GM18951 (cell line): Measurements from ENCODE around the gene HDLBP.

Experiments used
- POLR2A ChIP-seq: IDR thresholded peaks from 4 replicates; pipeline ENCODE4 v1.6.1; 2011; ENCODE audit warnings: mild to moderate bottlenecking; ENCODE audit not compliant: insufficient read length, insufficient read depth; ENCODE audit errors: extremely low read depth
- in situ Hi-C: fragments of 300-500 bp; cut with MboI; formaldehyde crosslinking; loops from one replicate; pipeline ENCODE4 v1.12.0; 2022; ENCODE audit warnings: low sequenced_read_pairs, mixed read lengths, inconsistent platforms; ENCODE audit not compliant: unreplicated experiment

Gene HDLBP, protein sequence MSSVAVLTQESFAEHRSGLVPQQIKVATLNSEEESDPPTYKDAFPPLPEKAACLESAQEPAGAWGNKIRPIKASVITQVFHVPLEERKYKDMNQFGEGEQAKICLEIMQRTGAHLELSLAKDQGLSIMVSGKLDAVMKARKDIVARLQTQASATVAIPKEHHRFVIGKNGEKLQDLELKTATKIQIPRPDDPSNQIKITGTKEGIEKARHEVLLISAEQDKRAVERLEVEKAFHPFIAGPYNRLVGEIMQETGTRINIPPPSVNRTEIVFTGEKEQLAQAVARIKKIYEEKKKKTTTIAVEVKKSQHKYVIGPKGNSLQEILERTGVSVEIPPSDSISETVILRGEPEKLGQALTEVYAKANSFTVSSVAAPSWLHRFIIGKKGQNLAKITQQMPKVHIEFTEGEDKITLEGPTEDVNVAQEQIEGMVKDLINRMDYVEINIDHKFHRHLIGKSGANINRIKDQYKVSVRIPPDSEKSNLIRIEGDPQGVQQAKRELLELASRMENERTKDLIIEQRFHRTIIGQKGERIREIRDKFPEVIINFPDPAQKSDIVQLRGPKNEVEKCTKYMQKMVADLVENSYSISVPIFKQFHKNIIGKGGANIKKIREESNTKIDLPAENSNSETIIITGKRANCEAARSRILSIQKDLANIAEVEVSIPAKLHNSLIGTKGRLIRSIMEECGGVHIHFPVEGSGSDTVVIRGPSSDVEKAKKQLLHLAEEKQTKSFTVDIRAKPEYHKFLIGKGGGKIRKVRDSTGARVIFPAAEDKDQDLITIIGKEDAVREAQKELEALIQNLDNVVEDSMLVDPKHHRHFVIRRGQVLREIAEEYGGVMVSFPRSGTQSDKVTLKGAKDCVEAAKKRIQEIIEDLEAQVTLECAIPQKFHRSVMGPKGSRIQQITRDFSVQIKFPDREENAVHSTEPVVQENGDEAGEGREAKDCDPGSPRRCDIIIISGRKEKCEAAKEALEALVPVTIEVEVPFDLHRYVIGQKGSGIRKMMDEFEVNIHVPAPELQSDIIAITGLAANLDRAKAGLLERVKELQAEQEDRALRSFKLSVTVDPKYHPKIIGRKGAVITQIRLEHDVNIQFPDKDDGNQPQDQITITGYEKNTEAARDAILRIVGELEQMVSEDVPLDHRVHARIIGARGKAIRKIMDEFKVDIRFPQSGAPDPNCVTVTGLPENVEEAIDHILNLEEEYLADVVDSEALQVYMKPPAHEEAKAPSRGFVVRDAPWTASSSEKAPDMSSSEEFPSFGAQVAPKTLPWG (N-terminal part only)

DNA sequence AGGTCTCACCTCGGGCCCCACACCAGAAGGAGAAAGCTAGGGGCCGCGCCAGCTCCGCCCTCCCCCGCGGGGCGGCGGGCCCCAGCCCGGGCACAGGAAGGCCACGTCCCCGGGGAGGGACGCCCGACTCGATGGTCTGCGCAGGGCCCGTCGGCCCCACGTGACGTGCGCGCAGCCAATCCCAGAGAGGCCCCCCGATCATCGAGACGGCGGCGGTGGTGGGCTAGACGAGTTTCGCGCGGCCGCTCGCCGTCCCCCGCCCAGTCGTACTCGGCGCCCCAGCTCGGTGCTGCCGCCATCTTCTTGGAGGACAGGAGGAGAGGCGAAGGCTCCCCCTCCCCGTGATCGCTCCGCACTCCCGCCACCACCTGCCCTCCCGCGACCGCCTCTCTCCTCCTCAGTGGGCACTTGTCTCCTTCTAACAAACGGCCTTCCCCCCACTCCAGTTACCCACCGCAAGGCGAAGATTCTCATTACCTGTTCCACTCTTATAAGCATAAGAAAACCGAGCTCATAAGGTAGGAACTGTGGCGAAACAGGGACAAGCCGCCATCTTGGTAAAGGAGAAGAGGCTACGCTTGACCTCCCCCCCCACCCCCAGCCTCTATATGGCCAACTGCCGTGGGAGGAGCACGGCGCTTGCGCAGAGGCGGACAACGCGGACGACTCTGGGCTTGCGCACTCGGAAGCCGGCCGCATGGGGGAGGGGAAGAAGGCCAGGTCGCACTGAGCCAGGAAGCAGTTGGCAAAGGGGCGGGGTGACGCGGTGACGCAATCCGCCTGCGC is at the start of gene HDLBP:
TSS of gene HDLBP (minus strand) at position 580 of the 786 bp plus-strand sequence. CDS start 48,803 bp downstream, outside the sequence.
- in situ Hi-C loops, result no loop called here
- peak; percentile 31 for TF ChIP-seq POLR2A

DNA sequence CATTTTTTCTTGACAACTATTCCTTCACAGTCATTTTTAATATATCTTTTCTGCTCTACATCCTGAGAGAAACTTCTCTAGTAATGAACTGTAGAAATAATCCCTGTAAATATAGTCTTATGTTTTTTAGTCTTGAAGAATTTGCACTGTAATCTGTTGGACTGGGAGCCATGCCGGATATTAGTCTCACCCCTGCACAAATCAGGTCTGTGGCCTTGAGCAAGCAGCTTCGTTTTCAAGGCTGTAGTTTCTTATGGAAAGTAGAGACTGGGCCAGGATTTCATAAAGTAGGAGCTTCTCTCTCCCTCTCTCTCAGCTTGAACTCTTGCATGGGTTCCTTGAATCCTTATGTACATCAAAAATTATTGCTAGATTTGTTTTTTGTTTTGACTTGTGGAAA is 49.3 kb upstream of the HDLBP start:
- in situ Hi-C loops, result no loop called here

DNA sequence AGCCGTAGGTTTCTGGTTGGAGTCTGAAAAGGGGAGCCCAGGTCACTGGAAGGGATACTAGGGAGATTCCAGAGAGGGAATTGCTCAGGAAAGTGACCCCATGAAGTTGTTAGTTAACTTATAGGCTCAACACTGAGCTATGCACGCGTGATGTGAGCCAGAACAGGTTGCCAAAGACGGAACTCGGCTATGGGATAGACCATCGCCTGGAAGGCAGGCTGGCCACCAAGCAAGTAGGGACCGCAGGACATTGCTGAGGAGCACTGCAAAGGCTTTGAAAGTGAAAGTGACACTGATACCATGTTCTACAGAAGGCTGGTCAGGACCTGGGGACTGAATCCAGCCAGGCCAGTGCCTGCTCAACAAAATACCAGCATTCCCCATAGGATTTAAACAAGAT is 48.0 kb upstream of the HDLBP start:
- TF ChIP-seq POLR2A, result no peak

More for the DNA sequence above, 49.3 kb upstream of the HDLBP start:
- TF ChIP-seq POLR2A, result no peak

DNA sequence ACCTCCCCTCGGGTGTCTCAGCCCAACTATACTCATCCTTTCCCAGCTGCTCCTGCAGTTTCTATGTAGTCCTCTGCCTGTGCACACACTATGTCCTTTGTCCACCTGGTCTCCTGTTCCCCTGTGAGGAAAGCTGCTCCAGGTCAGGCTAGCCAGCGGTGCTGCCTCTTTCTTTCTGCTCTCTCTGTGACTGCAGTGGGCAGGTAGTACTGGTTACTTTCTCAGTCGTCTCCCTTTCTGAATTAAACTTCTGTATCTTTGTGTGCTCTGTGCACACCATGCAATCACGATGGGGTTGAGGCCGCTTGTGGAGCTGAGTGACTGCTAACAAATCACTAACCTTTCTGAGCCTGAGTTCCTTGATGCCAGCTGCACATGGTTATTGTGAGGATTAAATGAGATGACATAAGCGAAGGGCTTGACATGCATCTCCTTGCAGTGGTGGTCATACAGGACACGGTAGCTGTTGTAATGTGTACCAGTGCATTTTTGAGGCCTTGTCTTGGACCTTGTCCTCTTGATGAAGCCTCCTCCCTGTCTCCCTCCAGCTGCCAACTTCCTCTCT is 44.1 kb upstream of the HDLBP start:
- no peak for TF ChIP-seq POLR2A
- in situ Hi-C loops, result no loop called here

More for the DNA sequence above, 48.0 kb upstream of the HDLBP start:
- in situ Hi-C loops, result no loop called here

DNA sequence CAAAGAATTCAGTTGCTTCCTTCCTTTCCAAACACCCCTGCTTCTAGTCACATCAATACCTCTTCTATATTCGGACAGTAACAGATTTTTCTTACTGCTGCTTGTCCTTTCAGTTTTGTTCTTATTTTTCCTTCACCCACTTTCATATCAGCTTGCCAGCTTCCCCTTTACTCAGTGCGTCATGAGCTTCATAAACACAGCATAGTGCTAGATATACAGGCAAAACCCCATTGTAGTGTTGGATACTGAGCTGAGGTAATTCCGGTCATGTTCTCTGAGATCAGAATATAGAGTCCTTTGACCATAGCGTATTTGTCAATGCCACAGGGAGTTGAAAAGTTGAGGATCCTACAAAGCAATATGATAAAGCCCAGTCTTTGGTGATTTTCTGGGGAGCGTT is 43.0 kb upstream of the HDLBP start:
- in situ Hi-C loops, result no loop called here
- no peak for TF ChIP-seq POLR2A

DNA sequence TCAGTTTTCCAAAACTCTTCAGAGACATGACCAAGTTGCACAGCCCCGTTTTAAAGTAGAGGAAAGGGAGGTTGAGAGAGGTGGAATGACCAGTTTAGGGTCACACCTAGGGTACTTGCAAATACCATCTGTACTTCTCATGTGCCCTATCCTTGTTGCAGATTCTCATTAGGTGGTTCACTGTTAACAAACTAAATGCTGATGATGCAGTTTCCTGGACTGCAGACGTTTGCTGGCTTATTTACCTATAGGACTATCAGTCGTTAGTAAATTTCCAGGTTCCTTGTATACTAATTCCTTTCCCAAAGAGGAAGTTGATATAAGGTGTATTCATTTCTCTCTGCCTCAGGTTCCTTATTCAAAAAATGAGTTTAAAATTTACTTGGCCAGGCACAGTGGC is 42.1 kb upstream of the HDLBP start:
- TF ChIP-seq POLR2A, result no peak
- in situ Hi-C loops, result no loop called here

DNA sequence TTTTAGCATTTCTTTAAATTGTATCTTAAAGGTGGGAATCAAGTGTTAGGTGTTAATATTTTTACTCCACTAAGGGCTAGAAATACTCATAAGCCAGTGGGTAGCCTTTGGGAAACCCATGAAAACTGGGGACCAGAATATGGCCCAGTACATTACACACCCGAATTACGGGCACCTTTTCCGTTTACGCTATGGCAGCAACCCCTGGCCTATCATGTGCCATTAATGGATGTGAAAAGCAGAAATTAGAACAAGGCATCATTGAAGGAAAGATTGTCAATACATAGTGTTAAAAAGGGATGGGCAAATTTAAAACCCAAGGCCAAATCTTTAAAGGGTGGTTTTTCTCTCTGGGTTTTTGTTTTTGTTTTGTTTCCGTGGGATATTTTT is 41.4 kb upstream of the HDLBP start:
- no peak for TF ChIP-seq POLR2A
- in situ Hi-C loops, result no loop called here

DNA sequence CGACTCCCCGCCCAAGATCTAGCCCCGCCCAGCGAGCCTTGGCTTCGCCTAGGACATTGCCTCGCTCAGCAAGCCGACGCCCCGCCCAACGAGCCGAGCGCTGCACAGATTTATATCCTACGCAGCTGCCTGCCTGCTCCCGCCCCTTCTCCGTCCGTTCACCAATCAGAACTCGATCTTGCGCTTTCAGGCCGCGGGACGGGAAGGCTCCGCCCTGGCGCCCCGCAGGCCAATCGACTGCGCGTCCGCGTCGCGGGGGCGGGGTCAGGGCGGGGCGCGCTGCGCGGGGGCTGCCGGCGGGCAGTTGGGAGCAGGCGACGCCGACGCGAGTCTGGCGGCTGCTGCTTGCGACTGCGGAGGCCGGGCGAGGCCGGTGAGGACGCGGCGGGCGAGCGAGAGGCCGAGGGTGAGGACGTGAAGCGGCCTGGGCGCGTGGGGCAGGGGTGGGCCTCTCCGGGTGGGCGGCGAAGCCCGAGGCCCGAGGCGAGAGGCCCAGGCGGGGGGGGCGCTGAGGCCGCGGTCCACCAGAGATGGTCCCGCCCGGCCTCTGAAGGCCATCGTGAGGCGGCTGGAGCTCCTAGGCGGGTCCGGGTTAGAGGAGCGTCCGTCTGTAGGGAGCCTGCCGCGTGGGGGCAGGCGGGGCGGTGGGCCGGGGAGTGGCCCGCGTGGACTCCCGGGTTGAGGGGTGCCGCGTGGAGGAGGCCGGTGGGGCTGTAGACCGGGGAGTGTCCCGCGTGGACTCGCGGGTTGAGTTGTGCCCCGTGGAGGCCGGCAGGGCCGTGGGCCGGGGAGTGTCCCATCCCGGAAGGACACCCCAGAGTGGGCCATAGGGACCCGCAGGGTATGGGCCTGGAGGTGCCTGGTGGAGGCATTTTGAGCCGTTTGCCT is 40.8 kb upstream of the HDLBP start, which contains the start of gene FARP2:
TSS of gene FARP2 (plus strand) at position 303 of the 888 bp plus-strand sequence. CDS start 16,823 bp downstream, outside the sequence.
- peak; percentile 95 for TF ChIP-seq POLR2A
- in situ Hi-C loops, result no loop called here

DNA sequence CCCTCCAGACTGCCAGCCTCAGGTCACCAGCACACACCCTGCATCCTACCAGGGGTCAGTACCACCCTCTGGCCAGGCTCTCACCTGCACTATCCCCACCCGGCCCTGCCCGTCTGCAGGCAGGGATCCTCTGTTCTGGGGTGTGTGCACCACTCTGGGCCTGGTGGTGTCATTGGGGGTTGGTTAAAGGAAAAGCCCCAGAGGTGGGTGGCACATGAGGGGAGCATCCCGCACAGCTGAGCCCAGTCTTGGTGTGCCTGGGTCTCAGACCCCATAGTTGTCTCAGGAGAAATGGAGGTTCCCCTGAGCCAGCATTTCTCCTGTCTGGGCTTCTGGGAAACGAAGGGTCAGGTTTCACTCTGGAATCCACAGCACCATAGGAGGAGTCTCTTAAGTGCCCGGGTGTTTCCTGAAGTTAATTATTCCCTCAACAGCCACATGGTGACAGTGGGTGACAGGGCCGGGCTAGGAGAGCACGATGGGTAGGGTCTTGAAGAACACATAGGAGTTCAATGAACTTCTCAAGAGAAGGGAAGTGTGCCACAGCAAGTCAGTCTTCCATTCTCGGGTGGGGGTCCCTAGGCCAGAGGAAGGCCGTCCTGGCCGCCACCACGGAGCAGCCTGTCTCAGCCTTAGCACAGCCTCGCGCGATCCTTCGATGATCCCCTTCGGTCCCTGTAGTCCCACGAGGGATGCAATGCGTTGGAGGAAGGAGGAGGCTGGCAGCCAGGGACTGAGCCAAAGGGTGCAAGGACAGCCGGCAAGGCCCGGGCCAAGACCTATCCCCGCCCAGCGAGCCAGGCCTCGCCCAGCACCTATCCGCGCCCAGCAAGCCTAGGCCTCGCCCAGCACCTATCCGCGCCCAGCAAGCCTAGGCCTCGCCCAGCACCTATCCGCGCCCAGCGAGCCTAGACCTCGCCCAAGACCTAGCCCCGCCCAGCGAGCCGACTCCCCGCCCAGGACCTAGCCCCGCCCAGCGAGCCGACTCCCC is 39.5 kb upstream of the HDLBP start:
- in situ Hi-C loops, result no loop called here

DNA sequence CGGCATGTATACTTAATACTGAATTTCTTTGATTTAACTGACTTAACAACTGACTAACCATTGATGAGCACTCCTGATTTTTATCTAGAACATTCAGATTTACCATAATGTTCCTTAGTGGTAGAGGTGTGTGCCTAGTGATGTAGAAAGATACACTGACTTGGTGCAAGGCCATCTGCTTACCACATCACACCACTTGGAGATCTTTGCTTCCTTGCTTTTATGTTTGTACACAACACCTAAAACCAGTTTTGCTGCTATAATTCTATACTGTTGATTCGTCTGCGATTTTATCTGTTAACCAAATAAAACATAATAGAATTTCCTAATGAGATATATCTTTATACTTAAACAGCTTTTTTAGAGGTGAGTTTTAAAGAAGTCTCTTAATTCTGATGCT is 36.8 kb upstream of the HDLBP start:
- no peak for TF ChIP-seq POLR2A

More for the DNA sequence above, 39.5 kb upstream of the HDLBP start:
- TF ChIP-seq POLR2A, result no peak

More for the DNA sequence above, 36.8 kb upstream of the HDLBP start:
- in situ Hi-C loops, result no loop called here
